HG02678 (cell line): ENCODE data around the gene CSTPP1.

Experiments used
- ATAC-seq: cut with Tn5 transposase; IDR thresholded peaks from one replicate; pipeline ENCODE4 v1.9.1; 2021; ENCODE audit warnings: mild to moderate bottlenecking, moderate library complexity; ENCODE audit not compliant: unreplicated experiment

The CSTPP1 gene, protein sequence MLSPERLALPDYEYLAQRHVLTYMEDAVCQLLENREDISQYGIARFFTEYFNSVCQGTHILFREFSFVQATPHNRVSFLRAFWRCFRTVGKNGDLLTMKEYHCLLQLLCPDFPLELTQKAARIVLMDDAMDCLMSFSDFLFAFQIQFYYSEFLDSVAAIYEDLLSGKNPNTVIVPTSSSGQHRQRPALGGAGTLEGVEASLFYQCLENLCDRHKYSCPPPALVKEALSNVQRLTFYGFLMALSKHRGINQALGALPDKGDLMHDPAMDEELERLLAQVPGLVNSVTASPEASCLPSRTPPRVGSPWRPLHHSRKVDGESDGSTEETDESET

GRCh38 chr11:46936138-46937110 lies at the start of gene CSTPP1:
CSTPP1 (plus strand) TSS chr11:46936761; CDS start chr11:46936806, 45 bp downstream.
- peak; percentile 94 for ATAC-seq

GRCh38 chr11:46888636-46889035 lies 47.9 kb upstream of the CSTPP1 start:
- no peak for ATAC-seq

DNA sequence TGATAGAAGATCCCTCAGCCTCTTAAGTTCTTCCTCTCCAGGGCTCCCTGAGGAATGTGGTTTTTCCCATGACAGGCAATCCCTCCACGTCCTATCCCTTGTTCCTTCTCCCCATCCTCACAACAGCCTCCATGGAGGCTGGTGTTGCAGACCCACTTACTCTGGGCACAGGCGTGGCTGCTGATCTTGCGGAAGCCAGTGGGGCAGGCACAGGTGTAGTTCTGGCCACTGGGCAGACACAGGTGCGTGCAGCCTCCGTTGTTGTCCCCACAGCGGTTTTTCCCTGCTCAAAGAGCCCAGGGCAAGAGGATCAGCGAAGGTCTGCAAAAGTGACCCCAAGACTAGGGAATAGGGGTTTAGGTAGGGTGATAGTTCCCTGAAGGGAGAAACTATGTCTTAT lies 47.3 kb upstream of the CSTPP1 start:
- ATAC-seq, result no peak

GRCh38 chr11:46889689-46890475 lies 46.7 kb upstream of the CSTPP1 start:
- no peak for ATAC-seq

DNA sequence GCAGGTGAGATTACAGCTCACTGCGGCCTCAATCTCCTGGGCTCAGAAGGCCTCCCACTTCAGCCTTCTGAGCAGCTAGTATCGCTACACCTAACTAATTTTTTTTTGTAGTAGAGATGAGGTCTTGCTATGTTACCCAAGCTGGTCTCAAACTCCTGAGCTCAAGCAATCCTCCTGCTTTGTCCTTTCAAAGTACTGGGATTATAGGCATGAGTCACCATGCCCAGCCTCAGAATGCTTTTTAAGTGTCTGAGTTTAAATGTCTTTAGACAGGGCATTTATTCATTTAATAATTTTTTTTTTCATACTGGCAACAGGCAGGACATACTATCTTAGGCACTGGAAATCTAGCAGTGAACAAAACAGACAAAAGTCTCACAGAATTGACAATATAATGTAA lies 45.9 kb upstream of the CSTPP1 start:
- ATAC-seq, result no peak

GRCh38 chr11:46892109-46892508 lies 44.5 kb upstream of the CSTPP1 start:
- no peak for ATAC-seq

DNA sequence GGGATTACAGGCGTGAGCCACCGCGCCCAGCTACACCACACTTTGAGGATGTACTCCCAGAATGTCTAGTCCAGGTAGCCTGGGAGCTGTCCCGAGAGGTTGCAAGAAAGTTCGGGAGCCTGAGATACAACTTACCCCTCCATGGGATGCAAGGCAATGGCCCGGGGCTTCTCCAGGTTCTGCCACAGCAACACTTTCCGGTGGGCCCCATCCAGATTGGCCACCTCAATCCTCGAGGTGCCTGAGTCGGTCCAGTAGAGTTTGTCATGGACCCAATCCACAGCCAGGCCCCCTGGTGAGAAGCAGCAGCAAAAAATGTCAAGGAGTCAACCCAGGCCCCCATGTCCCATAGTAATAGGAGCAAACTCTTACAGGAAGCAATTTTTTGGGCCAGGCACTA lies 43.7 kb upstream of the CSTPP1 start:
- ATAC-seq, result no peak

DNA sequence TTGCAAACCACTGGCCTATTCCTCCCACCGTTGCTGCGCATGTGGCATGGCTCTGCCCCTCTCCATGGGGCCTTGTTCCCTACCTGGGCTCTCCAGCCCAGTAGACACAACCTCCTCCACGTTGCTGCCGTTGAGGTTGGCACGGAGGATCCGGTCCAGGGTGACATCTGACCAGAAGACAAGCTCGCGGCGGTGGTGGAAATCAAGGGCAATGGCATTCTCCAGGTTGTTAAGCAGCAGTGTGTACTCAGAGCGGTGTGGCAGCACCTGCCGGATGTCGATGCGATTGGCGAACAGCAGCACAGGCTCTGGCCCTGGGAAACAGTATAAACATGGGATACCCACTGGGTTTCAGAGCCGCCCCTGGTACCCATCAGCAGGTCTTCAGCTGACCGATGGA lies 42.1 kb upstream of the CSTPP1 start:
- no peak for ATAC-seq

DNA sequence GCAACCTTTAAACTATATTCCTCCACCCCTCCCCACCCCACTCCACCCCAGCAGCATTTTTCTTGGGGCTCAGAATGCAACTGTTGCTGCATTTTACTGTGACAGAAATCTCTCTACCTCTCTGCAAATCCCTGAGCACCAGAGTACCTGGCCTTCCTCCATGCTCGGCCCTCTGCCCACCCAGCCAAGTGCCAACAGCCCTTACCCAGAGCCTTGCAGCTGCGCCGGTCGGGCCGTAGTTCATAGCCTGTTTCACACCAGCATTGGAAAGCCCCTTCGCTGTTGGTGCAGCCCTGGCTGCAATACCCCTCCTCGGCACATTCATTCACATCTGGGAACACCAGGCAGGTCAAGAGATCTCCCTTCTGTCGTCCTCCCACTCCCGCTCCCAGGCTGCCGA lies 41.6 kb upstream of the CSTPP1 start:
- no peak for ATAC-seq

DNA sequence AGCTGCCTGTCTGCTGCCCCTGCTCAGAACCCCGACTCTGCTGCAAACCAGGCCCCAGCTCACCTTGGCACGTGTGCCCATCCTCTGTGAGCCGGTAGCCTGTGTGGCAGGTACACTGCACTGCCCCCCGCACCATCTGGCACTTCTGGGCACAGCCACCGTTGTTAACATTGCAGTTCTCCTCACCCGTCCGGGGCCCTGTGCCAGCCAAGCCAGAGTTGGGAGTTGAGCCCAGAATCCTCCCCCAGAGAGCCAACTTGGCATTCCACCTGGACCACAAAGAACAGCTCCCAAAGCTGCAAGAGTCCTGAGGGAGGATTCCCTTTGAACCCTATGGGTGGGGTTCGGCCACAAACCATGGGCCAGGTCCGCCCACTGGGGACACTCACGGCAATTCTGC lies 40.7 kb upstream of the CSTPP1 start:
- no peak for ATAC-seq

GRCh38 chr11:46896719-46897406 lies 39.7 kb upstream of the CSTPP1 start:
- no peak for ATAC-seq

DNA sequence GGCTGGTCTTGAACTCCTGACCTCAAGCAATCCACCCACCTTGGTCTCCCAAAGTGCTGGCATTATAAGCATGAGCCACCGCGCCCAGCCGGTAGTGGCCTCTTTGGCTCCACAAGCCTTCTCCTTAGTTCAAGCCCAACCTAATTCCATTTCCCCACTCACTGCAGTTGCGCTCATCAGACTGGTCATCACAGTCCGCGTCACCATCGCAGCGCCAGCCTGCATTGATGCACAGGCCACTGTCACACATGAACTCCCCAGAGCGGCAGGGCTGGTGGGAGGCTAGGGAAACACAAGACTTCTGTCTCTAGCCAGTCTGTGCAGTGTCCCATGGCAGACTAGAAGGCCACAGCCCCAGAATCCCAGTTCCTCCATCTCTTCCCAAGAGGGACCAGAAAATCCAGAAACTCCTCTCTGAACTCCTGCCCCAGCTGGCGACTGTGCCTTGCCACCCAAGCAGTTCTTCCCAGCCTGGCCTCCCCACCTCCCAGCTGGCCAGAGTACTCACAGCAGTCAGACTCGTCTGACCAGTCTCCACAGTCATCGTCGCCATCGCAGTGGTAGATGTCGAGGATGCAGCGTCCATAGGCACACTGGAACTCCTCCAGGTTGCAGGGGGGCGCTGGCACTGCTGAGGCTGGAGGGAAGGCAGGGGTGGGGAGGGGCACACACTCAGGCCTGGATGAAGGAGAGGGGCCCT lies 38.0 kb upstream of the CSTPP1 start:
- ATAC-seq, result no peak

DNA sequence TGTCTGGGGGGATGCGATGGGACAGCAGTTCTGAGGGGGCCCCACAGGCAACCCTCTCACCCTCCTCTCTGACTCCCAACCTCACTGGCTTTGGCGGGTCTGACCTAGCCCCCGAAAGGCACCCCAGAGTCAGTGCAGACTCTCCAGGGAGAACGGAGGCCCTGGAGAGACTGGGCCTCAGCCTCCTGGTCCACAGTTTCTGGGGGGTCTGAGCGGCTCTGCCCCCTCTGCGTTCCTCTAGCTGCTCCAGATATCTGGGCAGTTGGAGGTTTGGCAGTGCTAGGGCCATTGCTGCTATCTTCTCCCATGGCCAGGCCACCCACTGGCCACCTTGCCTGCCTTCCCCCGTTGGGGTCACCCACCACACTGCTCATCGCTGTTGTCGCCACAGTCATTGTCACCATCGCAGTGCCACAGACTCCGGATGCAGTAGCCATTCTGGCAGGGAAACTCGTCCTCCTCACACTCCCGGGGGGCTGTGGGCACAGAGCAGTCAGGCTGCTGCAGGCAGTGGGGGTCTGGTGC lies 37.0 kb upstream of the CSTPP1 start:
- no peak for ATAC-seq

GRCh38 chr11:46900091-46900746 lies 36.3 kb upstream of the CSTPP1 start:
- no peak for ATAC-seq

- ATAC-seq, result no peak
Observed at GRCh38 chr11:46901156-46901555, 35.4 kb upstream of the CSTPP1 start.

DNA sequence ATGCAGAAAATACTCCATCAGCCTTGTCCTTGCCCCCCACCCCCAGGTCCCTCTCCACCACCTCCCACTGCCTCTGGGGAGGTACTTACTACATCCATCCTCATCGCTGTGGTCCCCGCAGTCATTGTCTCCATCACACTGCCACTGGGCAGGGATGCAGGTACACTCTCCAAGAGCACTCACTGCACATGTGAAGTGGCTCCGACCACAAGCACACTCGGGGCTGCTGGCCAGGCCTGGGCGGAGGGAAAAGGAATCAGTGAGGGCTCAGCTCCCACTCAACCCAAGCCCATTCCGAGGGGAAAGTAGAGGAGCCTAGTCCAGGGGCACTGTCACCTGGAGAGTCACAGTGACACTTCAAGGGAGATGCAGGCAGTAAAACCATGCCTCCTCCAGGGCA lies 33.9 kb upstream of the CSTPP1 start:
- no peak for ATAC-seq

- no peak for ATAC-seq
Observed at GRCh38 chr11:46903846-46904245, 32.7 kb upstream of the CSTPP1 start.

GRCh38 chr11:46905806-46906205 lies 30.8 kb upstream of the CSTPP1 start:
- ATAC-seq, result no peak

DNA sequence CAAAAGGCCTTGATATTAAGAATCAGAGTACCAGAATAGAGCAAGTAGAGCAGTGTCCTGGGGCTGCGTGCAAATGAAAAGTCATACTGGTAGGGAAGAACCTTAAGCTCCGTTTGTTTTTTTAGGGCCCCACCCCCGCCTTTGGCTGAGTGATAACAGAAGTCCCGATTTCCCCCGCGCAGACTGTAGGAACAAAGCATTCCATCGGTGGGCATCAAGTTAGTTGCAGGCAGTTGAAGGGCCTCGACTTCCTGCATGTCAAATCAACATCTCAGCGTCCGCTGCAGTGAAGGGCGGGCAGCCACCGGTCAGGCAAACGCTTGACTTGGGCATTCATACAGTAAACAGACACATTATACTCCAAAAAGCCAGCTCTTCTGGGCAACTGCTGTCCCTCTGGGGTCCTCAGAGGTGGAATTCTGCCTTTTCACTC lies 29.9 kb upstream of the CSTPP1 start:
- no peak for ATAC-seq
